MM.1S (cell line): ENCODE results near the gene CCL23.

Experiments used
- DNase-seq: peaks from one replicate; pipeline ENCODE4 v3.0.0-alpha.2; 2015
- H2AFZ ChIP-seq: fragments of 300-600 bp; sonication (generic); 2 replicates; pipeline ENCODE4 v1.6.0; 2016; ENCODE audit warnings: antibody characterized with exemption, low read length
- H3F3A ChIP-seq: fragments of 300-600 bp; sonication (generic); 2 replicates; pipeline ENCODE4 v1.6.1; 2016; ENCODE audit warnings: mild to moderate bottlenecking, antibody characterized with exemption, low read length, moderate library complexity, mixed read lengths; ENCODE audit not compliant: insufficient read depth
- H3K27ac ChIP-seq: fragments of 300-600 bp; sonication (generic); 2 replicates; pipeline ENCODE4 v1.5.1; 2016; ENCODE audit warnings: mild to moderate bottlenecking, low read length
- H3K27me3 ChIP-seq: fragments of 300-600 bp; sonication (generic); replicated peaks from 2 replicates; pipeline ENCODE4 v1.6.0; 2016; ENCODE audit warnings: low read length; ENCODE audit not compliant: insufficient read depth
- H3K36me3 ChIP-seq: fragments of 300-600 bp; sonication (generic); replicated peaks from 2 replicates; pipeline ENCODE4 v1.6.1; 2016; ENCODE audit warnings: mild to moderate bottlenecking, low read length, mixed read lengths; ENCODE audit not compliant: insufficient read depth
- H3K4me1 ChIP-seq: fragments of 300-600 bp; sonication (generic); 2 replicates; pipeline ENCODE4 v1.6.1; 2016; ENCODE audit warnings: low read length, mixed read lengths
- H3K4me2 ChIP-seq: fragments of 300-600 bp; sonication (generic); 2 replicates; pipeline ENCODE4 v1.6.0; 2016; ENCODE audit warnings: low read depth, low read length
- H3K4me3 ChIP-seq: fragments of 300-600 bp; sonication (generic); 2 replicates; pipeline ENCODE4 v1.5.1; 2016; ENCODE audit warnings: low read length, mixed read lengths
- H3K79me2 ChIP-seq: fragments of 300-600 bp; sonication (generic); 2 replicates; pipeline ENCODE4 v1.6.1; 2016; ENCODE audit warnings: mixed run types, low read length, mixed read lengths
- H3K9ac ChIP-seq: fragments of 300-600 bp; sonication (generic); 2 replicates; pipeline ENCODE4 v1.6.1; 2016; ENCODE audit warnings: low read length, mixed read lengths
- H3K9me2 ChIP-seq: fragments of 300-600 bp; sonication (generic); replicated peaks from 2 replicates; pipeline ENCODE4 v1.6.1; 2016; ENCODE audit warnings: mild to moderate bottlenecking, low read length, mixed read lengths; ENCODE audit not compliant: insufficient read depth
- H3K9me3 ChIP-seq: fragments of 300-600 bp; sonication (generic); replicated peaks from 2 replicates; pipeline ENCODE4 v1.6.1; 2016; ENCODE audit warnings: mild to moderate bottlenecking, low read length, mixed read lengths; ENCODE audit not compliant: insufficient read depth
- H4K20me1 ChIP-seq: fragments of 300-600 bp; sonication (generic); 2 replicates; pipeline ENCODE4 v1.6.1; 2016; ENCODE audit warnings: mild to moderate bottlenecking, low read length, moderate library complexity, mixed read lengths; ENCODE audit not compliant: insufficient read depth
- CTCF ChIP-seq: fragments of 300-600 bp; sonication (generic); IDR thresholded peaks from 2 replicates; pipeline ENCODE4 v1.5.1; 2016; ENCODE audit warnings: antibody characterized with exemption, low read length, mixed read lengths
- EZH2 ChIP-seq: fragments of 300-600 bp; sonication (generic); optimal IDR thresholded peaks from 2 replicates; pipeline ENCODE3; 2017; ENCODE audit warnings: low read depth, mild to moderate bottlenecking, antibody characterized with exemption, low read length, mixed read lengths
- EZH2phosphoT487 ChIP-seq: fragments of 300-600 bp; sonication (generic); IDR thresholded peaks from 2 replicates; pipeline ENCODE4 v1.6.1; 2018; ENCODE audit warnings: antibody characterized with exemption, low read length

Gene CCL23

GRCh38 chr17:35963663-35964062 is 54.1 kb downstream of the CCL23 start:
- no peak overlapping the region for H3K9ac ChIP-seq
- no peaks in the 10 kb centered on the region for H3K27me3 ChIP-seq
- no peak overlapping the region for H3K27ac ChIP-seq
- no peaks in the 10 kb centered on the region for H3K36me3 ChIP-seq
- no peaks in the 10 kb centered on the region for H4K20me1 ChIP-seq
- H3K4me1 ChIP-seq, result no peaks in the 10 kb centered on the region
- TF ChIP-seq EZH2 (no peak), CTCF (no peak), EZH2phosphoT487 (no peak)
- H3K9me3 ChIP-seq, result no peaks in the 10 kb centered on the region
- DNase-seq, result no peak
- H3K4me3 ChIP-seq, result no peak overlapping the region
- H3K79me2 ChIP-seq, result no peaks in the 10 kb centered on the region
- H3K9me2 ChIP-seq, result no peaks in the 10 kb centered on the region
- H2AFZ ChIP-seq, result no peak overlapping the region
- H3F3A ChIP-seq, result no peaks in the 10 kb centered on the region
- no peak overlapping the region for H3K4me2 ChIP-seq
